Medulla oblongata (tissue), 1 donor: ENCODE results near the gene PLPP2.

ENCODE experiments used
- DNase-seq: peaks from one replicate; pipeline ENCODE4 v3.0.0-alpha.2; 2015; ENCODE audit errors: extremely low spot score

PLPP2 gene

GRCh38 chr19:293436-294110 is 2.4 kb upstream of the PLPP2 start:
- DNase-seq, result no peak

GRCh38 chr19:292951-293350 is 1.7 kb upstream of the PLPP2 start:
- DNase-seq, result no peak

DNA sequence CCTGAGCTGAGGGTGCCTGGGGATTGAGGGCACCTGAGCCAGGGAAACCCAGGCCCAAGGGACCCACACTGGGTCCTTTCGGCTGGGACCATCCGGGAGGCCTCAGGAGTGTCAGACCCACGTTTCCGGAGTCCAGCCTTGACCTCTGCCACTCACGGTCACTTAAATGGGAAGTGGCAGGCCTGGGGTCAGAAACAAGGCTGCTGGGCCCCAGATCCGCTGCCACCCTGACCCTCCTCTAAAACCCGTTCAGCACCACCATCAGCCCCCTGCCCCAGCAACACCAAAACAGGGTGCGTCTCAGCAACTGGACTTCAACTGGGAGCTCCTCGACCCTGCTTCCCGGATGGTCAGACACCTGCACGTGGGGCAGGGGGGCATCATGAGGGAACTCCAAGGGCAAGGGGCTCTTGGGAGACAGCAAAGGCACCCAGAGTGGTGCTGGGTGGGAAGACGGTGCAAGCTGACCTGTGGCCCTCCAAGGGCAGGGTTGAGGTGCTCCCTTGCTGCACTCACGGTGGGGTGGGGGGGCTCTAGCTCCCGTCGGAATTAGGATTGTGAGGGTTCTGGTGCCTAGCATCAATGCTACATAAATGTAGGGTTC is 1.2 kb upstream of the PLPP2 start:
- DNase-seq, result no peak

DNA sequence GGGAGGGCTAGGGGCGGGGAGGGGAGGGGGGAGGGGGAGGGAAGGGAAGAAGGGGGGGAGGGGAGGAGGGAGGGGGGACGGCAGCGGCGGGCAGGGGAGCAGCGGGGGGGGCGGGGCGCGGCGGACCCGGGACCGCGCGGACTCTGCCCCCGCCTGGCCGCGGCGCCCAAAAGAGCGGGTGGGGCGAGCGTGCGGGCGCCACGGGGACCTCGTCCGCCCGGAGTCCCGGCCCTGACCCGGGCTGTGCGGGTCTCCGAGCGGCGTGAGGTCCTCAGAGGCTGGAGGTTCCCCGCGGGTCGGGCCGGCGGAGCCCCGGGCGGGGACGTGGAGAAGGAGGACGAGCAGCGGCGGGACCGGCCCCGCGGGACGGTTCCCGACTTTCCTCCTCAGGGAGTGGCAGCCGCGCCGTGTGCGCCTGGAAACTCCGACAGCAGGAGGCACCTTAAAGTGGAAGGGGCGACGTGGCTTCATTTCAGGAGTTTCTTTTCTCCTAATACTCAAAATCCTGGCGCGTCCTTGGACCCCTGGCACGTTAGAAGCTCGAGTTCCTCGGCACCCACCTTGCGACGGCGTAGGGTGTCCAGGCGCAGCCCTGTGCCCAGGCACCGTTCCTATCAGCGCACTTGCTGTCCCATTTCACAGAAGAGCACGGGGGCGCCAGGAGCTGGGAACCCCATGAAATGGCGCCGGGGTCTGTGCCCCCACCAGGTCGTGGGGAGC is 518 bp upstream of the PLPP2 start:
- DNase-seq, result no peak

- peak; percentile 85 for DNase-seq
These were observed 714 bp downstream of the PLPP2 start for GRCh38 chr19:290372-291005.

GRCh38 chr19:289651-290371 is 1.4 kb downstream of the PLPP2 start:
- no peak for DNase-seq

GRCh38 chr19:288911-289310 is 2.3 kb downstream of the PLPP2 start:
- DNase-seq, result no peak

- DNase-seq, result no peak
These were observed 3.8 kb downstream of the PLPP2 start for GRCh38 chr19:287381-287871.

DNA sequence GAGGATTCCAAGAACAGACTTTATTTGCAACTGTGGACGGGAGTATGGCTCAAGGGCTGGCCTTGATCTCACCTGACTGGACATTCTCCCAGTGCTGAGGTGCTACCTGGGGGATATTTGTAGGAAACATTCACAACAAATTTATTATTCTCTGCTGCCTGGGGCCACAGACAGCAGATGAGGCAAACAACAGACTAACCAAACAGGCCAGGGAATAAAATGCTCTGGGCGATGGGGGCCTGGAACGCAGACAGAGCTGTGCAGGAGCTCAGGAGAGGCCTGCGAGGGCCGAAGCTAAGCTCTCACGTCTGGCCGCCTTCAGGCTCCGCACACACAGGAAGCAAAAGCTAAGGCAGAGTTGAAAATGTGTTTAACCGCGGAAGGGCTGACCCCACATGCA is 7.8 kb downstream of the PLPP2 start:
- no peak for DNase-seq

- no peak for DNase-seq
These were observed 8.7 kb downstream of the PLPP2 start for GRCh38 chr19:282501-282900.

GRCh38 chr19:281992-282391 is 9.2 kb downstream of the PLPP2 start:
- no peak for DNase-seq

GRCh38 chr19:281156-281853 is 9.9 kb downstream of the PLPP2 start:
- no peak for DNase-seq

GRCh38 chr19:280541-281009 is 10.6 kb downstream of the PLPP2 start:
- no peak for DNase-seq

DNA sequence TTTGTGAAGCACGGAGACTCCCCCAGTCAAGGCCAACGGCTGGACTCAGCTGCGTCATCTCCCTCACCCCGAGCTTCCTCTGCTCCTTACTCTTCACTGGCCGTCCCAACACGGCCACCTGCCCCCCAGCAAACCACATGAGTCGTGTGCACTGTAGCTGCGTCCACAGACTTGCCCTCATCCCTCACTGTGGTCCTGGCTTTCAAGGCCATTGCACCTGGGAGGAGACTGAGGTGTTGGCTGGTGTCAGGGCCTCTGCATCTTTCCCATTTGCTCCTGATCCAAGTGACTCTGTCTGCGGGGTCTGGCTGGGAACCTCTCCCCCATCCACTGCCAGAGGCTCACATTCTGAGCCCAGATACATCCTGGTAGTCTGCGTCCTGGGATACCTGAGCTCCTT is 11.5 kb downstream of the PLPP2 start:
- no peak for DNase-seq

GRCh38 chr19:279231-279630 is 12.0 kb downstream of the PLPP2 start:
- no peak for DNase-seq

DNA sequence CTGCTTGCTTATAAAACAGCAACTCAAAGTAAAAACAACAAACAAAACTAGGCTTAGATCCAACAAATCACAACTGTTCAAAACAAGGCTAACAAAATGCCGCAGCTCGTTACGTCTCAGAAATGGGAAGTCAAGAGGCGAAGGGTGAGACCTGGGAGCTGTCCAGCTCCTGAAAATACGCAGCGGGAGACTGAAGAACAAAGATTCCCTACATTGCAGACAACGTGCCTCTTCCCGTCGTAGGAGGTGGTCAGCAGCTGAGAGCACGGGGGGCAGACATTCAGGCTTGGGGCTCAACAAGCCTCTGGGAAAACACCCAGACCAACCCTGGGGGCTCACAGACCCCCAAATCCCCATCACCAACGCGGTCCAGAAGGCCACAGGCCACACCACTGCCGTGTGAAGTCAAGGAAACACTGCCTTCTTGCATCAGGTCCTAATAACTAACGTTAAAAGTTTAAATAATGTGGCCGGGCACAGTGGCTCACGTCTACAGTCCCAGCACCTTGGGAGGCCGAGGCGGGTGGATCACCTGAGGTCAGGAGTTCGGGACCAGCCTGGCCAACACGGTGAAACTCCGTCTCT is 13.5 kb downstream of the PLPP2 start:
- peak; percentile 13 for DNase-seq

DNA sequence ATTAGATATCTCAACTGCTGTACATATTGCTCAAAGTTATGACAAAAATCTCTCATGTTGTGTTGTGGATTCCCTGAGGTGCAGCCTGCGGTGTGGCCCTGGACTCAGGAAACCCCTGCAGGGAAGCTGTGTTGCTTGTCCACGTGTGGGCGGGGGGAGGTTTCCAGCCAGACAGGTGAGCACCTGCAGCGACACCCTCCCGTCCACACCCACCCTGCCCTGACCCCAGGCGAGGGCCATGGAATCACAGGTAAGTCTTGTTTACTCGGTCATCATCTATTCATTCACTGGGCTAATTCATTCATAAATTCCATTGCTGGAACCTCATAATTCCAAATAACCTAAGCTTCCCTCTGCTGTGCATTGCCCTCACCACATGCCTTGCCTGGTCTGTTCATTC is 14.1 kb downstream of the PLPP2 start:
- DNase-seq, result no peak

GRCh38 chr19:275958-276646 is 15.1 kb downstream of the PLPP2 start:
- DNase-seq, result no peak

- no peak for DNase-seq
These were observed 16.2 kb downstream of the PLPP2 start for GRCh38 chr19:275000-275399.

GRCh38 chr19:273393-273792 is 17.8 kb downstream of the PLPP2 start:
- DNase-seq, result no peak
